NT2/D1 (cell line): Measurements from ENCODE around the gene PGBD5.

Experiments
- DNase-seq: peaks from one replicate; pipeline ENCODE4 v3.0.0-alpha.2; 2011; ENCODE audit warnings: low read depth, low spot score
- H3K27me3 ChIP-seq: 2 replicates; pipeline ENCODE4 v1.6.0; 2011; ENCODE audit warnings: mild to moderate bottlenecking; ENCODE audit not compliant: insufficient read length, insufficient read depth
- H3K36me3 ChIP-seq: 2 replicates; pipeline ENCODE4 v1.6.1; 2011; ENCODE audit warnings: mild to moderate bottlenecking, low read length, mixed read lengths; ENCODE audit not compliant: insufficient read depth, insufficient read length
- H3K4me1 ChIP-seq: 2 replicates; pipeline ENCODE4 v1.5.1; 2011; ENCODE audit not compliant: insufficient read depth, insufficient read length
- H3K4me3 ChIP-seq: 2 replicates; pipeline ENCODE4 v1.5.1; 2011; ENCODE audit warnings: low read depth; ENCODE audit not compliant: insufficient read length
- H3K9ac ChIP-seq: 2 replicates; pipeline ENCODE4 v1.6.0; 2011; ENCODE audit warnings: low read depth; ENCODE audit not compliant: insufficient read length
- H3K9me3 ChIP-seq: 2 replicates; pipeline ENCODE4 v1.5.1; 2011; ENCODE audit warnings: mild to moderate bottlenecking, low read length; ENCODE audit not compliant: insufficient read depth
- SUZ12 ChIP-seq: IDR thresholded peaks from 2 replicates; pipeline ENCODE4 v1.6.1; 2011; ENCODE audit not compliant: insufficient read length, insufficient read depth; ENCODE audit errors: extremely low read depth
- YY1 ChIP-seq: IDR thresholded peaks from 2 replicates; pipeline ENCODE4 v1.6.1; 2011; ENCODE audit not compliant: insufficient read length, insufficient read depth
- ZNF274 ChIP-seq: IDR thresholded peaks from 2 replicates; pipeline ENCODE4 v1.6.1; 2011; ENCODE audit warnings: mild to moderate bottlenecking, low read depth, low read length

PGBD5 gene

GRCh38 chr1:230288641-230289349 is 137.3 kb downstream of the PGBD5 start:
- Histone ChIP-seq H3K9me3 (no peaks in the 10 kb centered on the region), H3K4me1 (no peaks in the 10 kb centered on the region), H3K36me3 (peaks cover under 1% of the 10 kb centered on the region), H3K27me3 (no peaks in the 10 kb centered on the region), H3K4me3 (no peak overlapping the region), H3K9ac (no peak overlapping the region)
- DNase-seq: no peak
- no peak for TF ChIP-seq YY1
- no peak for TF ChIP-seq ZNF274
- TF ChIP-seq SUZ12: no peak

GRCh38 chr1:230287674-230288315 is 138.3 kb downstream of the PGBD5 start:
- no peak for TF ChIP-seq SUZ12
- TF ChIP-seq YY1: no peak
- no peak for TF ChIP-seq ZNF274
- Histone ChIP-seq H3K9ac (no peak overlapping the region), H3K27me3 (no peaks in the 10 kb centered on the region), H3K9me3 (no peaks in the 10 kb centered on the region), H3K4me3 (no peak overlapping the region), H3K36me3 (peaks cover 4% of the 10 kb centered on the region), H3K4me1 (no peaks in the 10 kb centered on the region)
- DNase-seq: no peak

GRCh38 chr1:230286890-230287269 is 139.3 kb downstream of the PGBD5 start:
- Histone ChIP-seq H3K27me3 (no peaks in the 10 kb centered on the region), H3K36me3 (peaks cover 4% of the 10 kb centered on the region), H3K9me3 (no peaks in the 10 kb centered on the region), H3K4me3 (no peak overlapping the region), H3K9ac (no peak overlapping the region), H3K4me1 (no peaks in the 10 kb centered on the region)
- DNase-seq: no peak
- no peak for TF ChIP-seq YY1
- TF ChIP-seq ZNF274: no peak
- TF ChIP-seq SUZ12: no peak

GRCh38 chr1:230286166-230286889 is 139.8 kb downstream of the PGBD5 start:
- no peak for TF ChIP-seq SUZ12
- no peak for TF ChIP-seq ZNF274
- TF ChIP-seq YY1: no peak
- Histone ChIP-seq H3K4me1 (no peaks in the 10 kb centered on the region), H3K27me3 (no peaks in the 10 kb centered on the region), H3K4me3 (no peak overlapping the region), H3K36me3 (peaks cover 4% of the 10 kb centered on the region), H3K9me3 (no peaks in the 10 kb centered on the region), H3K9ac (no peak overlapping the region)
- no peak for DNase-seq

- Histone ChIP-seq H3K4me1 (peaks cover 3% of the 10 kb centered on the region), H3K36me3 (peaks cover 11% of the 10 kb centered on the region), H3K4me3 (no peak overlapping the region), H3K9ac (no peak overlapping the region), H3K9me3 (no peaks in the 10 kb centered on the region), H3K27me3 (no peaks in the 10 kb centered on the region)
- no peak for DNase-seq
- TF ChIP-seq SUZ12 (no peak), ZNF274 (no peak), YY1 (no peak)
These were observed 140.8 kb downstream of the PGBD5 start for GRCh38 chr1:230285351-230285750.

GRCh38 chr1:230284891-230285290 is 141.2 kb downstream of the PGBD5 start:
- H3K4me1 ChIP-seq: peaks cover 3% of the 10 kb centered on the region
- TF ChIP-seq ZNF274 (no peak), SUZ12 (no peak), YY1 (no peak)
- peaks cover 16% of the 10 kb centered on the region for H3K36me3 ChIP-seq
- H3K27me3 ChIP-seq: no peaks in the 10 kb centered on the region
- H3K9ac ChIP-seq: no peak overlapping the region
- no peak for DNase-seq
- no peak overlapping the region for H3K4me3 ChIP-seq
- no peaks in the 10 kb centered on the region for H3K9me3 ChIP-seq

GRCh38 chr1:230283678-230284077 is 142.5 kb downstream of the PGBD5 start:
- no peak for DNase-seq
- no peak overlapping the region for H3K4me3 ChIP-seq
- TF ChIP-seq ZNF274 (no peak), SUZ12 (no peak), YY1 (no peak)
- peaks cover 28% of the 10 kb centered on the region for H3K36me3 ChIP-seq
- H3K27me3 ChIP-seq: no peaks in the 10 kb centered on the region
- peaks cover 3% of the 10 kb centered on the region for H3K4me1 ChIP-seq
- H3K9ac ChIP-seq: no peak overlapping the region
- H3K9me3 ChIP-seq: no peaks in the 10 kb centered on the region
